DMS153 (cell line): Measurements from ENCODE around the gene STAB1.

Experiments used
- DNase-seq: peaks from one replicate; lab custom pipeline; 2025; lab: John Stamatoyannopoulos, UW

The STAB1 gene

DNA sequence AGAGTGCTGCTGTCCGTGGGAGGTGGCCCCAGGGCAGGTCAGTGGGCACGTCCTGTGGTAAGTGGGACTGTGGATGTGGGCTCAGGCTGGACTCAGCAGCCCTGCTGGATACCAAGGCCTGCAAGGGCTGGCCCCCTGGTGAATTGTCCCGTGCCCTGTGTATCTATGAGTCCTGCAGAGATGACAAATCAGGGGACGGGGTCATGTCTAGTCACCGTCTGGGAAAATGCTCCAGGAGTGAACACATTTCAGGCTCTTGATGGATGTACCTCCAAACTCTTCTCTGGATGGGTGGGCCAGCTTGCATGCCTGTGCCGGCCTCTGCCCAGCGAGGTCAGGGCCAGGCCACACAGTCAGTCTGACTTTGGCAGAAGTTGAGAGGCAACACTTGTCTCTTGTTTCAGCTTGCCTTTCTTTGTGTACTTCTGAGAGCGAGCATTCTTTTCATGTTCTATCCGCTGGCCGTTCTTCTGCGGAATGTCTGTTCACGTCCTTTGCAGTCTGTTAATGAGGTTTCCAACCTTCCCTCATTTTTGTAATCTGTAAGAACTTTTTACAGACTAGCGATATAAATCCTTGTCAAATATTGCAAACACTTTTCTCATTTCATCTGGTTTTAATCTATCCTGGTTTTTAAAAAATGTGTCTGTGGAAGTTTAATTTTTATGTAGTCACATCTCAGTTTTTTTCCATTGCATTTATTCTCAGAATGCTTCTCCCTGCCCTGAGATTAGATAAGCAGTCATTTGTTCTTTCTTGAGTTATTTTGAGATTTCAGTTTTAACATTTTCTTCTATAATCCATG lies 11.4 kb upstream of the STAB1 start:
- DNase-seq: no peak

DNA sequence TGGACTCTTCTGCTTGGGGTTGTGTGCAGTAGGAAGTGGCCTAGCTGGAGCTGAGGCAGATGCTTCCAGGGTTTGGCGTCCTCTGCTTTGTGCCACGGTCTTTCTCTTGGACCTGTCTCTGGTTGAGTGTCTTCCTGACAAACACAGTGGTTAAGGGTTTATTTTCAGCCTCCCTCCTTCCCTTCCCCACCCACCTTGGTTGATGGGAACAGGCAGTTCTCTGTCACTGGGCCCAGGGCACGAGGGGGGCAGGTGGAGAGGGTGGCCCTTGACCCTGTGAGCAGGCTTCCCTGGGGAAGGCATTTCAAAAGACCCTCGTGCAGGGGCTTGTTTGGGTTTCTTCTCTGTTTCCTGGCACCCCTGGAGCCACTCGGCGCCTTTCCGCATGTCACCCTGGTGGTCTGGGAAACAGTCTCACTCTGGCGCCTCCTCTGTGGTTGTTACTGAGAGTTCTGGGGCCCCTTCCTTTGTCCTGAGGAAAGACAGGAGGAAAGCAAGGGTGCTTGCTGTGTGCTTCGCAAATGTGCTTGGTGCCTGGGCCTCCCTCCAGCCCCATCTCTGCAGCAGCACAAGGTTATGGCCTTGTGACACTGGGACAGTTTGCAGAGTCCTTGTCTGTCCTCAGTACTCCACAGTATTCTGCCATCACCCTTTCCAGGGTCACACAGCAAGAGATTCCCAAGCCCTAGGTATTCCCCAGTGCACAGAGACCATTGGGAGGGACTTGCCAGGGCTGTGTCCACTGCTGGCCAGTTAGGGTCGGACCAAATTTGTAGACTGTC lies 10.3 kb upstream of the STAB1 start:
- no peak for DNase-seq

DNA sequence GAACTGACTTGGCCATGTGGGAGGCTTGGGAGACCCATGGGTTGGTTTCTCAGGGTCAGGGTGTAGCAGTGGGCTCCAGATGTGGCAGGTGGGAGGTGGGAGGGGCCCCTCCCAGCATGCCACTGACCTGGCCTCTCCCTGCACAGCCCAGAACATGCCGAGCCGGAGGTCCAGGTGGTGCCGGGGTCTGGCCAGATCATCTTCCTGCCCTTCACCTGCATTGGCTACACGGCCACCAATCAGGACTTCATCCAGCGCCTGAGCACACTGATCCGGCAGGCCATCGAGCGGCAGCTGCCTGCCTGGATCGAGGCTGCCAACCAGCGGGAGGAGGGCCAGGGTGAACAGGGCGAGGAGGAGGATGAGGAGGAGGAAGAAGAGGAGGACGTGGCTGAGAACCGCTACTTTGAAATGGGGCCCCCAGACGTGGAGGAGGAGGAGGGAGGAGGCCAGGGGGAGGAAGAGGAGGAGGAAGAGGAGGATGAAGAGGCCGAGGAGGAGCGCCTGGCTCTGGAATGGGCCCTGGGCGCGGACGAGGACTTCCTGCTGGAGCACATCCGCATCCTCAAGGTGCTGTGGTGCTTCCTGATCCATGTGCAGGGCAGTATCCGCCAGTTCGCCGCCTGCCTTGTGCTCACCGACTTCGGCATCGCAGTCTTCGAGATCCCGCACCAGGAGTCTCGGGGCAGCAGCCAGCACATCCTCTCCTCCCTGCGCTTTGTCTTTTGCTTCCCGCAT lies 7.9 kb upstream of the STAB1 start:
- no peak for DNase-seq

DNA sequence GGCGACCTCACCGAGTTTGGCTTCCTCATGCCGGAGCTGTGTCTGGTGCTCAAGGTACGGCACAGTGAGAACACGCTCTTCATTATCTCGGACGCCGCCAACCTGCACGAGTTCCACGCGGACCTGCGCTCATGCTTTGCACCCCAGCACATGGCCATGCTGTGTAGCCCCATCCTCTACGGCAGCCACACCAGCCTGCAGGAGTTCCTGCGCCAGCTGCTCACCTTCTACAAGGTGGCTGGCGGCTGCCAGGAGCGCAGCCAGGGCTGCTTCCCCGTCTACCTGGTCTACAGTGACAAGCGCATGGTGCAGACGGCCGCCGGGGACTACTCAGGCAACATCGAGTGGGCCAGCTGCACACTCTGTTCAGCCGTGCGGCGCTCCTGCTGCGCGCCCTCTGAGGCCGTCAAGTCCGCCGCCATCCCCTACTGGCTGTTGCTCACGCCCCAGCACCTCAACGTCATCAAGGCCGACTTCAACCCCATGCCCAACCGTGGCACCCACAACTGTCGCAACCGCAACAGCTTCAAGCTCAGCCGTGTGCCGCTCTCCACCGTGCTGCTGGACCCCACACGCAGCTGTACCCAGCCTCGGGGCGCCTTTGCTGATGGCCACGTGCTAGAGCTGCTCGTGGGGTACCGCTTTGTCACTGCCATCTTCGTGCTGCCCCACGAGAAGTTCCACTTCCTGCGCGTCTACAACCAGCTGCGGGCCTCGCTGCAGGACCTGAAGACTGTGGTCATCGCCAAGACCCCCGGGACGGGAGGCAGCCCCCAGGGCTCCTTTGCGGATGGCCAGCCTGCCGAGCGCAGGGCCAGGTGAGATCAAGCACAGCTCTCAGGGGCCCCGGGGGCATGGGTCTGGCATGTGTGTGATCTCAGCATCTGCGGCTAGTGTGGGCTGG lies 7.1 kb upstream of the STAB1 start:
- DNase-seq: no peak

DNA sequence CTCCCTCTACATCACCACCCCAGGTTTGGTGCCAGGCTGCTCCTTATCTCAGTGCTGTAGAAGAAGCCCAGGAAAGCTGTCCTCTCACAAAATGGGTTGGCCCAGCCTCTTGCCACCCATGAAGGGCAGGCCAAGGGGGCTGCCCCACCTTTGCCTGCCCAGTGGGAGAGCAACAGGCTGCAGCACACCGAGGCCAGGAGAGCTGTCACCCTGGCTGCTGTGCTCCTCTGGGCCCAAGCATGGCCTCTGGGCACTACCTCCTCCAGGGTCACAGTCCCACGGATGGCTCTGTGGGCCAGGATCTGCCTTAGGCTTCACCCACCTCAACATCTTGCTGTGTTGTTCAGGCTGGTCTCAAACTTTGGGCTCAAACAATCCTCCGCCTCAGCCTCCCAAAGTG lies 6.4 kb upstream of the STAB1 start:
- no peak for DNase-seq

DNA sequence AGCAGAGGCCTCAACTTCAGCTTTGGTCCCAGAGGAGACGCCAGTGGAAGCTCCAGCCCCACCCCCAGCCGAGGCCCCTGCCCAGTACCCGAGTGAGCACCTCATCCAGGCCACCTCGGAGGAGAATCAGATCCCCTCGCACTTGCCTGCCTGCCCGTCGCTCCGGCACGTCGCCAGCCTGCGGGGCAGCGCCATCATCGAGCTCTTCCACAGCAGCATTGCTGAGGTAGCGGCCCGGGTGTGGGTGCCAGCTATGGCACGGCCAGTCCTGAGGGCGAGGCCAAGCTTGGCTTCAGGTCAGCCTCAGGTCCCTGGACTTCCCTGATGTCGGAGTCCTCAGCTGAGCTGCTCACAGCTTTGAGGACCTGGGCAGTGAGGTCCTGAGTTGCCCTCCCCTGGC lies 5.7 kb upstream of the STAB1 start:
- no peak for DNase-seq

DNA sequence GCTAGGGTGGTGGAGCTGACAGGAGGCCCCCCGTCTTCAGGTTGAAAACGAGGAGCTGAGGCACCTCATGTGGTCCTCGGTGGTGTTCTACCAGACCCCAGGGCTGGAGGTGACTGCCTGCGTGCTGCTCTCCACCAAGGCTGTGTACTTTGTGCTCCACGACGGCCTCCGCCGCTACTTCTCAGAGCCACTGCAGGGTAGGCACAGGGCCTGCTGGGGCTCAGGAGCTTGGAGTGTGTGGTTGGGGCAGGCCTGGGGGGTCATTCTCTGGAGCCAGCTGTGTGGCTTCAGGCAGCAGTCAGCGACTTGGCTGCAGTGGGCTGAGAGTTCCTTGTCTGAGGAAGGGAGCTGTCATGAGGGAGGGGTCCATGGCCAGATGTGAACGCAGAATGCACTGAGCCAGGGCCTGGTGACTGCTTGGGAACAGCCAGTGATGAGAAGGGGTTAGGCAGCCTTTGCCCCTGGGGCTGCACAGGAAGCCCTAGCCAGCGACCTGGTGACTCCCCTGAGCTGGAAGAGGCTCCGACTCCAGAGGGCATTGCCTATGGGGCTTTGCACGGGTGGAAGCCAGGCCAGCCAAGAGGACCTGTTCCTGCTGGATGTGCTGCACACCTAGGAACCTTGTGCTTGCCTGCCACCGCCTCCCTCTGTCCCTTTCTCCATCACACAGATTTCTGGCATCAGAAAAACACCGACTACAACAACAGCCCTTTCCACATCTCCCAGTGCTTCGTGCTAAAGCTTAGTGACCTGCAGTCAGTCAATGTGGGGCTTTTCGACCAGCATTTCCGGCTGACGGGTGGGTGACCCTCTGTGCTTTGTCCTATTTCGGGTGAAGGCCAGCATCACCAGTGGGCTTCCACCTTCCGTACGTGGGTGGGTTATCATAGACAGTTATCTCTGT lies 4.9 kb upstream of the STAB1 start:
- DNase-seq: no peak

DNA sequence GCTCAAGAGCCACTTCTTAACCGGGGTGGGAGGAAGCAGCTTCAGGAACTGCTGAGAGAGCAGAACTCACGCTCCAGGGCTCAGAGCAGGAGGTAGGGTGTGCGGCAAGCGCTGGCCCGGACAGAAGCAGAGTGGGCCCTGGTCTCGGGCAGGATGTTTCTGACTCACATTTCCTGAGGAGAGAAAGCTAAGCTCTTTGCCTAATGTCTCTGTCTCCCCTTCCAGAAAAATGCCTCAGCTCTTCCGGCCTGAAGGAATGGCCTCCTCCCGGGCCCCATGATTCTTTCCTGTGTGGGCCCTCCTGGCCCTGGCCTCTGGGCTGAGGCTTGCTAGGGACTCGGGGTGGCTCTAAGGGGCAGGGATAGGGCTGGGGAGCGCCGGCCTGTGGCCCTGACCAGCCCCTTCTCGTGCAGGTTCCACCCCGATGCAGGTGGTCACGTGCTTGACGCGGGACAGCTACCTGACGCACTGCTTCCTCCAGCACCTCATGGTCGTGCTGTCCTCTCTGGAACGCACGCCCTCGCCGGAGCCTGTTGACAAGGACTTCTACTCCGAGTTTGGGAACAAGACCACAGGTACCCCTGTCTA lies 4.1 kb upstream of the STAB1 start:
- no peak for DNase-seq

DNA sequence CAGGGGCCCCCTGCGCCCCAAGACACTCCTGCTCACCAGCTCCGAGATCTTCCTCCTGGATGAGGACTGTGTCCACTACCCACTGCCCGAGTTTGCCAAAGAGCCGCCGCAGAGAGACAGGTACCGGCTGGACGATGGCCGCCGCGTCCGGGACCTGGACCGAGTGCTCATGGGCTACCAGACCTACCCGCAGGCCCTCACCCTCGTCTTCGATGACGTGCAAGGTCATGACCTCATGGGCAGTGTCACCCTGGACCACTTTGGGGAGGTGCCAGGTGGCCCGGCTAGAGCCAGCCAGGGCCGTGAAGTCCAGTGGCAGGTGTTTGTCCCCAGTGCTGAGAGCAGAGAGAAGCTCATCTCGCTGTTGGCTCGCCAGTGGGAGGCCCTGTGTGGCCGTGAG lies 3.1 kb upstream of the STAB1 start:
- no peak for DNase-seq

DNA sequence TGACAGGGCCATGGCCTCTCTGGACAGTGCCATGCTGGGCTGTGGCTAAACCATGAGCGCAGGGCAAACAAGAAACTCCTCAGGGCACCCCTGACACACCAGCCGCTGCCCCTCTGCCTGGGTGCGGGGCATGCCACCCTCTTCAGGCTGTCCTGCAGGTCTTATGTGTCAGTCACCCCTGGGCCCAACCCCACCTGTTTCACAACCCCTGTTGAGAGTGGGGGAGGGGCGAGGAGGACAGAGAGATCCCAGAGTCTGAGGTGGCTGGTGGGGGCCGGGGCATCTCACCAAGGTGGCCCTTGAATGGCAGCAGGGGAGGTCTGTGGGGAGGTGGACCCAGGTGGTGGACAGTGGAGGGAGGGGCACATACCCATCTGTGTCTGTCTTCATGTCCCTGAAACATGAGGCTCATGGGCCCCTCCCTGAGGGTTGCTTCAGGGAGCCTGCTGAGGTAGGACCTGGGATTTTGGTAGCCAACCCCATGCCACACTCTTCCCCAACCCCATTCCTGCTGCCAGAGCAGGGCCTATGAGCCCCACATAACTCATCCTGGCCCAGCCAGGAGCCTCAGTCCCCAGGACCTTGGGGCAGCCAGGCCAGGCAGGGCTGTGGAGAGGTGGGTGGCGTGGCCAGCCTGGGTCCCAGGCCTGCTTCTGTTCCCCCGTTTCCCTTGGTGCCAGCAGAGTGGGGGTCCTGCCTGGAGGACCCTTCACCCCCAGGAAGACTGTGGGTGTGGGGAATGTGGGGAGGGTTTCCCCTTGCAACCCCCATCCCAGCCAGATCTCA lies 1.7 kb upstream of the STAB1 start:
- no peak for DNase-seq

DNA sequence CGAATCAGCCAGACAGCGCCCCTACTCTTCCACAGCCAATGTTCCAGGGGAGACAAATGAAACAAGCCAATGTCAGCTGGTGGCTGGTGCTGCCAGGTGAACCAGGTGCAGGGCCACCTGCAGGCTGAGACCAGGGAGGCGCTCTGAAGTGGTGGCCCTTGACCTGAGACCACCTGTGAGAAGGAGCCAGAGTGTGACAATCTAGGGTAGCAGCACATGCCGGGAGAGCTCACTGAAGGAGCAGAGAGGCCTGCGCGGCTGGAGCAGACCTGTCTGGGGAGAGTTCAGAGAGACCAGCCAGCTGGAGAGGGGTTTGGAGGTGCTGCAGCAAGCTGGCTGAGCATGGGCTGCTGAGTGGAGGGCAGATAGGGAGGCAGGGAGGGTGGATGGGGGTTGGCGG lies 693 bp upstream of the STAB1 start:
- DNase-seq: no peak

DNA sequence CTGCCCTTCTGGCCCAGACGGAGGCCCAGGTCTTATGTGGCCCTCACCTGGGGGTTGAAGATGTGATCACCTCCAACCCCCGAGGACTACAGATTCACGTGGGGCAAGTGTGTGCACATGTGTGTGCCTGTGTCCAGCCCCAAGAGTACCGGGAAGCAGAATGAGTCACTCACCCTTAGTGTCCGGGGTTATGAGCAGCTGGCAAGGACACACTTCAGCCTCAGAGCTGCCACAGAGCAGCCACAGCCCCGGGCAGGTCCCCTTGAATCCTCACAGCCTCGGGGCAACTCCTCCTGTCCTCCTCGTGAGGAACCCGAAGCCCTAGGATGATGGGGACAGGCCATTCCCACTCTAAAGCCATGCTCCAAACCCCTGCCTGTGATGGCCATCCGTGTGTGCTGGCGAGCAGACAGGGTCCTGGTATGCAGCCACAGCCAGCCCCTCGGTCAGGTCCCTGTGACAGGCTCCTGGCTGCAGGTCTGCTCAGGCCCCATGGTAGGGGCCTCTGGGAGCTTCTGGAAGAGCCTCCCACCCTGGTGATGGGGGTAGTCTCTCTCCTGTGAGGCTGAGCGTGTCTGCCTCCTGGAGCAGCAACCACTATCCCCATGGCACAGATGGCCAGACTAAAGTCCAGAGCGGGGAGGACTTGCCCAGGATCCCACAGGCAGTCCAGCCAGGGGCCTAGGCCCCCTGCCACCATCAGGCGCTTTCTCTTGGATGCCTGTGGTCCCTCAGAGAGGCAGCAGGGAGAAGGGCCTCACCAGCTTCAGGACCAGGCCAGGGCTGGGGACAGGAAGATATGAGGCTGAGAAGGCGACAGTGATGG lies 852 bp downstream of the STAB1 start:
- DNase-seq: no peak

DNA sequence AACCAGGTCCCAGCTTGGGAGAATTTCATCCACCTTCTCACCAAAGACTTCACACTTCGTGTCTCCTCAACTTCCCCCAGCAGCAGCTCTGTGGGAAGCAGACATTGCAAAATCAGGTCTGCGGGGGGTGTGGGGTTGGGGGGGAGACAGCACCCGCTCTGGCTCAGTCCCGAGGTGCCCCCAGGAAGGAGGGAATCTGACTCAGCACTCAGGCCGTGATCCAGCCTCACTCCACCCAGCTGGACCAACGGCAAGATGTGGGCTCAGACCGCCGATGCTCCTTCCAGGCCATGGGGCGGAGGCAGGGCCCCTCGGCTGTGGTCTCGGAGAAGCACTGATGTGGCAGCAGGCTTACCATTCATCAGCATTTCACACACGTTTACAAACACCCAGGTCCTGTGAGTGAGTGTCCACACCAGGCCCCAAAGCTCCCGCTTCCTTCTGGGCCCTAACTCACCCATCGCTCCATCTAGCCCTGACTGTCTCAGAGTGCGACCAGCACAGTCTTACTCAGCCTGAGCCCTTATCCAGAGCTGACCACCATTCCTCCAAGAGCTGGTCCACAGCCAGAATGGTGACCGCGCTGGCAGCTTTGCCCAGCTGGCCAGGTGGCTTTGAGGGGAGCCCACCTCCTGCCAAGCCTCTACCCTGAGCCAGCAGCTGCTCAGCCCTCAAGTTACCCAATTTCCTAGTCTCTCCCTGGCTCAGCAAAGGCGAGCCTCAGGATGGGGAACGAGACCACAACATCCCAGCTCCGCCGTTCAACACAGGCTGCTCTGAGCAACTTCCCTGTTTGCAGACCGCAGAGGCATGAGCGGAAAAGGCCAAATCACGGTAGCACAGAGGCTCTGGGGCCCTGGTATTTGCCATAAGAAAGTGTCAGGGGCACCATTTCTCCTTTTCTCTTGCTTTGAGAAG lies 3.3 kb downstream of the STAB1 start:
- DNase-seq: no peak

DNA sequence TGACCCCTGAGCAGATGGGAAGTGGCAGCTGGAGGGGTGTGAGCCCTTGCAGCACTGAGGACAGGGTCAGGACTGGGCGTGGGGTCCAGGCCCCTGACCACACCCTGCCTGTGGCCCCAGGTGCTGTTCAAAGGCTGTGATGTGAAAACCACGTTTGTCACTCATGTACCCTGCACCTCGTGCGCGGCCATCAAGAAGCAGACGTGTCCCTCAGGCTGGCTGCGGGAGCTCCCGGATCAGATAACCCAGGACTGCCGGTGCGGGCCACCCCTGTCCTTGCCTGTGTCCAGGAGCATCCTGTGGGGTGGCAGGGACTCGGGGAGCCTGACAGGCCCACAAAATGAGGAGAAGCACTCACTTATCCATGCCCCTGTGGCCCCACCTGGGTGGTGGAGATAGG lies 5.9 kb downstream of the STAB1 start:
- DNase-seq: no peak

DNA sequence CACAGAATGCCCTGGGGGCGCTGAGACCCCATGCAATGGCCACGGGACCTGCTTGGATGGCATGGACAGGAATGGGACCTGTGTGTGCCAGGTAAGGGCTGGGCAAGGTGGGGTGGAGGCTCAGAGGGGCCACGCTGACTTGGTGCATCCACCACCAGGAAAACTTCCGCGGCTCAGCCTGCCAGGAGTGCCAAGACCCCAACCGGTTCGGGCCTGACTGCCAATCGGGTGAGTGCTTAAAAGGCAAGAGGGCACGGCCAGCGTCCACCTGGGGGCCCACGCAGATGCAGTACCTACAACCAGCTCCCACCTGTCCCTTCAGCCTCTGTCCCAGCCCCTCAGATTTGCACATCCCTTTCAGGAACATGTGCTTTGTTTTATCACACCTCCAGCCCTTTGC lies 6.9 kb downstream of the STAB1 start:
- no peak for DNase-seq

DNA sequence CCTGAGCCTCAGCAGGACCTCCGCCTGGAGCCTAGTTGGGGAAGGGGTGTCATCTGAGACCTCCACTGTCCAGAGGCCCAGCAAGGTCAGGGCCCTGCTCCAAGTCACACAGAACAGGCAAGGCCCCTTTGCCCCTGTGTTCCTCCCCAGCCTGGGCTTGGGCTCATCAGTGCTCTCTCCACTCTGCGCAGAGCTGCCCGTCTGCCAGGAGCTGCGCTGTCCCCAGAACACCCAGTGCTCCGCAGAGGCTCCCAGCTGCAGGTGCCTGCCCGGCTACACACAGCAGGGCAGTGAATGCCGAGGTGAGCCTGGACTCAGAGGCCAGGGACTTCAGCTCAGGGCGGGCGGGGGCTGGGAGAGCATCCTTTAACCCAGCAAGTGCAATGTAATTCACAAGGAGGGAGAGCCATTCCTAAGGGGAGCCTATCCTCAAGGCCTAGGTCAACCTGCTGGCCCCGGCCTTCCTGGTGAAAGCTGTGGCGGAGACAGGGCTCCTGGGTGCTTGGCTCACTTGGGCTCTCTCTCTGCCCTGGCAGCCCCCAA lies 7.7 kb downstream of the STAB1 start:
- no peak for DNase-seq

DNA sequence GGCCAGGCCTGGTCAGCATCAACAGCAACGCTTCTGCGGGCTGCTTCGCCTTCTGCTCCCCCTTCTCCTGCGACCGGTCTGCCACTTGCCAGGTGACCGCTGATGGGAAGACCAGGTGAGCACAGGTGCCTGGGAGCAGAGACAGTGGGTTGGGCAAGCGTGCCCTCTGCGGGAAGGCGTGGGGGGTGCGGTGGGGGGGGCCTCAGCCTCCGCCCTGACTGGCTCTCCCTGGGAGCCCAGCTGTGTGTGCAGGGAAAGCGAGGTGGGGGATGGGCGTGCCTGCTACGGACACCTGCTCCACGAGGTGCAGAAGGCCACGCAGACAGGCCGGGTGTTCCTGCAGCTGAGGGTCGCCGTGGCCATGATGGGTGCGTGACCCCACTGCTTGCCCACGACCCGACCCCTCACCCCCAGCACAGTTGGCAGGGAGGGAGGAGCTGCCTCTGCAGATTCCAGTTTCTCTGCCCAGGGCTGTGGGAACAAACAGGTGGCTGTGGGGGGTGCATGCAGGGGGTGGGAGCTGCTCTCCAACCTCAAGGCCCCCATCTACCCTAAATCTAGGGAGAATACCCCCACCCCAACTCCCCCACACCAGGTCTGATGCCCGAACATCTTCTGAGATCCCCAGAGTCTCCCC lies 8.8 kb downstream of the STAB1 start:
- DNase-seq: no peak
